OCI-LY3 (cell line): ENCODE measurements around the gene TMEM212.

Experiments
- H2AFZ ChIP-seq: fragments of 200-600, 300-600 bp; shearing (Covaris generic); 2 replicates; pipeline ENCODE4 v1.6.0; 2014; ENCODE audit warnings: antibody characterized with exemption, low read depth, low read length
- H3K27ac ChIP-seq: fragments of 200-600, 300-600 bp; sonication (generic); 2 replicates; pipeline ENCODE4 v1.5.1; 2014; ENCODE audit warnings: mild to moderate bottlenecking, low read length, moderate library complexity, mixed read lengths
- H3K27me3 ChIP-seq: fragments of 200-600, 300-600 bp; sonication (generic); 2 replicates; pipeline ENCODE4 v1.6.1; 2014; ENCODE audit warnings: low read depth, low read length, mixed read lengths
- H3K36me3 ChIP-seq: fragments of 200-600, 300-600 bp; sonication (generic); replicated peaks from 2 replicates; pipeline ENCODE3; 2014; ENCODE audit warnings: low read depth, low read length, mixed read lengths
- H3K4me1 ChIP-seq: fragments of 300-600, 200-600 bp; sonication (generic); 2 replicates; pipeline ENCODE4 v1.6.1; 2014; ENCODE audit warnings: low read length, mixed read lengths
- H3K4me2 ChIP-seq: fragments of 200-600, 300-600 bp; sonication (generic); 2 replicates; pipeline ENCODE4 v1.6.1; 2014; ENCODE audit warnings: low read length, mixed read lengths
- H3K4me3 ChIP-seq: fragments of 300-600, 200-600 bp; sonication (generic); 2 replicates; pipeline ENCODE4 v1.5.1; 2014; ENCODE audit warnings: antibody characterized with exemption, mild to moderate bottlenecking, low read length, moderate library complexity
- H3K79me2 ChIP-seq: fragments of 300-600, 200-600 bp; shearing (Covaris generic); 2 replicates; pipeline ENCODE4 v1.6.1; 2014; ENCODE audit warnings: mild to moderate bottlenecking, low read length, mixed read lengths
- H3K9ac ChIP-seq: fragments of 300-600, 200-600 bp; shearing (Covaris generic); 2 replicates; pipeline ENCODE4 v1.6.0; 2014; ENCODE audit warnings: mild to moderate bottlenecking, low read length, moderate library complexity
- H3K9me3 ChIP-seq: fragments of 200-600, 300-600 bp; shearing (Covaris generic); 2 replicates; pipeline ENCODE4 v1.6.1; 2014; ENCODE audit warnings: low read length, mixed read lengths; ENCODE audit not compliant: insufficient read depth
- H4K20me1 ChIP-seq: fragments of 200-600, 300-600 bp; sonication (generic); 2 replicates; pipeline ENCODE4 v1.6.1; 2016; ENCODE audit warnings: low read length, mixed read lengths; ENCODE audit not compliant: insufficient read depth
- CTCF ChIP-seq: fragments of 200-600, 300-600 bp; sonication (generic); IDR thresholded peaks from 2 replicates; pipeline ENCODE4 v1.5.1; 2014; ENCODE audit warnings: antibody characterized with exemption, low read length, low read depth
- EZH2phosphoT487 ChIP-seq: fragments of 200-600 bp; shearing (Covaris generic); IDR thresholded peaks from 2 replicates; pipeline ENCODE4 v1.6.1; 2018; ENCODE audit warnings: antibody characterized with exemption, mixed run types, low read depth

The TMEM212 gene

GRCh38 chr3:171895900-171896299, 52.8 kb downstream of the TMEM212 start:
- H3K27me3 ChIP-seq: peaks cover 36% of the 10 kb centered on the region
- no peak overlapping the region for H2AFZ ChIP-seq
- no peaks in the 10 kb centered on the region for H3K79me2 ChIP-seq
- H3K4me2 ChIP-seq: no peak overlapping the region
- no peaks in the 10 kb centered on the region for H4K20me1 ChIP-seq
- no peaks in the 10 kb centered on the region for H3K4me1 ChIP-seq
- no peaks in the 10 kb centered on the region for H3K9me3 ChIP-seq
- TF ChIP-seq CTCF (no peak), EZH2phosphoT487 (no peak)
- H3K36me3 ChIP-seq: no peaks in the 10 kb centered on the region
- no peak overlapping the region for H3K9ac ChIP-seq
- no peak overlapping the region for H3K4me3 ChIP-seq
- no peak overlapping the region for H3K27ac ChIP-seq

GRCh38 chr3:171896316-171896715, 53.2 kb downstream of the TMEM212 start:
- Histone ChIP-seq H3K79me2 (no peaks in the 10 kb centered on the region), H3K27ac (no peak overlapping the region), H3K27me3 (peaks cover 36% of the 10 kb centered on the region), H3K9ac (no peak overlapping the region), H3K4me3 (no peak overlapping the region), H3K4me1 (no peaks in the 10 kb centered on the region), H3K4me2 (no peak overlapping the region), H3K36me3 (no peaks in the 10 kb centered on the region), H2AFZ (no peak overlapping the region), H3K9me3 (no peaks in the 10 kb centered on the region), H4K20me1 (no peaks in the 10 kb centered on the region)
- TF ChIP-seq EZH2phosphoT487: no peak
- no peak for TF ChIP-seq CTCF

GRCh38 chr3:171898192-171898591, 55.0 kb downstream of the TMEM212 start:
- Histone ChIP-seq H3K4me2 (no peak overlapping the region), H3K79me2 (no peaks in the 10 kb centered on the region), H3K9me3 (no peaks in the 10 kb centered on the region), H3K9ac (no peak overlapping the region), H3K27ac (no peak overlapping the region), H3K36me3 (no peaks in the 10 kb centered on the region), H4K20me1 (no peaks in the 10 kb centered on the region), H3K4me3 (no peak overlapping the region), H3K4me1 (no peaks in the 10 kb centered on the region), H2AFZ (no peak overlapping the region), H3K27me3 (peaks cover 23% of the 10 kb centered on the region)
- TF ChIP-seq EZH2phosphoT487: no peak
- TF ChIP-seq CTCF: no peak

- H3K79me2 ChIP-seq: no peaks in the 10 kb centered on the region
- H3K4me1 ChIP-seq: no peaks in the 10 kb centered on the region
- H3K9me3 ChIP-seq: no peaks in the 10 kb centered on the region
- H3K4me2 ChIP-seq: no peak overlapping the region
- peaks cover 10% of the 10 kb centered on the region for H3K27me3 ChIP-seq
- no peaks in the 10 kb centered on the region for H4K20me1 ChIP-seq
- H3K9ac ChIP-seq: no peak overlapping the region
- TF ChIP-seq CTCF (no peak), EZH2phosphoT487 (no peak)
- H3K27ac ChIP-seq: no peak overlapping the region
- H2AFZ ChIP-seq: no peak overlapping the region
- no peak overlapping the region for H3K4me3 ChIP-seq
- H3K36me3 ChIP-seq: no peaks in the 10 kb centered on the region
Measured at GRCh38 chr3:171900446-171900845, 57.3 kb downstream of the TMEM212 start.
